Measurements from ENCODE around the gene ANO3. TPM values are rescaled to one million over a fixed set of nuclear protein-coding genes. Genes with fewer than 3 reads are reported as not detected.

ANO3 gene
- total and polyA plus RNA-seq, 2 experiments from 2014 or later, result not detected

DNA sequence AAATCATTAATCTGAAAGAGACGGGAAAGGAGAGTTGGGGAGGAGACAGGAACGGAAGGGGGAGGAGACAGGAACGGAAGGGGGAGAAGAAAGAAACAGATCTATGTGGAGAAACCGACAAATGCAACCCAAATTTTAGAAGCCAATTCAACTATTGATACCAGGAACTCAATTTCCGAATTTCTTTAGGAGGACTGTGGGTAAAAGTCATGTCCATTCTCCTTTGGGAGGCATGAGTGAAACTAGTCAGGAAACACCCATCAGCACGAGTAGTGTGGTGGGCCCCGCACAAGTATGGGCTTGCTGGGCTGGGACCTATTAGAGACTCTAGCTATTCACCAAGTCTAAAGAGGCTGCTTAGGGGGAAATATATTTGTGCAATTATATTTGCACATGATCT, 18.1 kb downstream of the ANO3 start:
- Histone ChIP-seq H3K36me3 (ENCODE audit: insufficient read depth) (no peaks in the 10 kb centered on the region), H4K20me1 (replicated peaks; ENCODE audit: insufficient read depth) (no peaks in the 10 kb centered on the region), H2AFZ (0 out of 2 replicates have a peak overlapping the region, but pooled peaks have one; percentile 30), H3K4me1 (ENCODE audit: insufficient read depth) (no peaks in the 10 kb centered on the region), H3K4me2 (no peak overlapping the region), H3K4me3 (no peak overlapping the region), H3F3A (replicated peaks; ENCODE audit: low read depth) (no peaks in the 10 kb centered on the region), H3K79me2 (replicated peaks; ENCODE audit: insufficient read depth) (no peaks in the 10 kb centered on the region), H3K27ac (ENCODE audit: low read depth) (no peak overlapping the region), H3K27me3 (ENCODE audit: insufficient read depth) (no peaks in the 10 kb centered on the region), H3K9me2 (ENCODE audit: insufficient read depth) (no peaks in the 10 kb centered on the region)
- no peak overlapping the region for H3K27ac Mint-ChIP-seq
- ATAC-seq, result no peak
- H3K36me3 Mint-ChIP-seq (ENCODE audit: low read depth), result no peaks in the 10 kb centered on the region
- no peak for DNase-seq (ENCODE audit: low spot score)
- peaks cover 2% of the 10 kb centered on the region for H3K27me3 Mint-ChIP-seq (ENCODE audit: insufficient read depth, low read depth, poor library complexity)
- no peak overlapping the region for H3K4me3 Mint-ChIP-seq
- TF ChIP-seq STAT1 (IDR thresholded peaks at IDR 0.05; ENCODE audit: unreplicated experiment) (no peak), EZH2 (IDR thresholded peaks at IDR 0.05; ENCODE audit: low read depth, unreplicated experiment) (no peak), EZH2phosphoT487 (IDR thresholded peaks at IDR 0.05; ENCODE audit: unreplicated experiment) (no peak)
- TF ChIP-seq, protein P1, sequence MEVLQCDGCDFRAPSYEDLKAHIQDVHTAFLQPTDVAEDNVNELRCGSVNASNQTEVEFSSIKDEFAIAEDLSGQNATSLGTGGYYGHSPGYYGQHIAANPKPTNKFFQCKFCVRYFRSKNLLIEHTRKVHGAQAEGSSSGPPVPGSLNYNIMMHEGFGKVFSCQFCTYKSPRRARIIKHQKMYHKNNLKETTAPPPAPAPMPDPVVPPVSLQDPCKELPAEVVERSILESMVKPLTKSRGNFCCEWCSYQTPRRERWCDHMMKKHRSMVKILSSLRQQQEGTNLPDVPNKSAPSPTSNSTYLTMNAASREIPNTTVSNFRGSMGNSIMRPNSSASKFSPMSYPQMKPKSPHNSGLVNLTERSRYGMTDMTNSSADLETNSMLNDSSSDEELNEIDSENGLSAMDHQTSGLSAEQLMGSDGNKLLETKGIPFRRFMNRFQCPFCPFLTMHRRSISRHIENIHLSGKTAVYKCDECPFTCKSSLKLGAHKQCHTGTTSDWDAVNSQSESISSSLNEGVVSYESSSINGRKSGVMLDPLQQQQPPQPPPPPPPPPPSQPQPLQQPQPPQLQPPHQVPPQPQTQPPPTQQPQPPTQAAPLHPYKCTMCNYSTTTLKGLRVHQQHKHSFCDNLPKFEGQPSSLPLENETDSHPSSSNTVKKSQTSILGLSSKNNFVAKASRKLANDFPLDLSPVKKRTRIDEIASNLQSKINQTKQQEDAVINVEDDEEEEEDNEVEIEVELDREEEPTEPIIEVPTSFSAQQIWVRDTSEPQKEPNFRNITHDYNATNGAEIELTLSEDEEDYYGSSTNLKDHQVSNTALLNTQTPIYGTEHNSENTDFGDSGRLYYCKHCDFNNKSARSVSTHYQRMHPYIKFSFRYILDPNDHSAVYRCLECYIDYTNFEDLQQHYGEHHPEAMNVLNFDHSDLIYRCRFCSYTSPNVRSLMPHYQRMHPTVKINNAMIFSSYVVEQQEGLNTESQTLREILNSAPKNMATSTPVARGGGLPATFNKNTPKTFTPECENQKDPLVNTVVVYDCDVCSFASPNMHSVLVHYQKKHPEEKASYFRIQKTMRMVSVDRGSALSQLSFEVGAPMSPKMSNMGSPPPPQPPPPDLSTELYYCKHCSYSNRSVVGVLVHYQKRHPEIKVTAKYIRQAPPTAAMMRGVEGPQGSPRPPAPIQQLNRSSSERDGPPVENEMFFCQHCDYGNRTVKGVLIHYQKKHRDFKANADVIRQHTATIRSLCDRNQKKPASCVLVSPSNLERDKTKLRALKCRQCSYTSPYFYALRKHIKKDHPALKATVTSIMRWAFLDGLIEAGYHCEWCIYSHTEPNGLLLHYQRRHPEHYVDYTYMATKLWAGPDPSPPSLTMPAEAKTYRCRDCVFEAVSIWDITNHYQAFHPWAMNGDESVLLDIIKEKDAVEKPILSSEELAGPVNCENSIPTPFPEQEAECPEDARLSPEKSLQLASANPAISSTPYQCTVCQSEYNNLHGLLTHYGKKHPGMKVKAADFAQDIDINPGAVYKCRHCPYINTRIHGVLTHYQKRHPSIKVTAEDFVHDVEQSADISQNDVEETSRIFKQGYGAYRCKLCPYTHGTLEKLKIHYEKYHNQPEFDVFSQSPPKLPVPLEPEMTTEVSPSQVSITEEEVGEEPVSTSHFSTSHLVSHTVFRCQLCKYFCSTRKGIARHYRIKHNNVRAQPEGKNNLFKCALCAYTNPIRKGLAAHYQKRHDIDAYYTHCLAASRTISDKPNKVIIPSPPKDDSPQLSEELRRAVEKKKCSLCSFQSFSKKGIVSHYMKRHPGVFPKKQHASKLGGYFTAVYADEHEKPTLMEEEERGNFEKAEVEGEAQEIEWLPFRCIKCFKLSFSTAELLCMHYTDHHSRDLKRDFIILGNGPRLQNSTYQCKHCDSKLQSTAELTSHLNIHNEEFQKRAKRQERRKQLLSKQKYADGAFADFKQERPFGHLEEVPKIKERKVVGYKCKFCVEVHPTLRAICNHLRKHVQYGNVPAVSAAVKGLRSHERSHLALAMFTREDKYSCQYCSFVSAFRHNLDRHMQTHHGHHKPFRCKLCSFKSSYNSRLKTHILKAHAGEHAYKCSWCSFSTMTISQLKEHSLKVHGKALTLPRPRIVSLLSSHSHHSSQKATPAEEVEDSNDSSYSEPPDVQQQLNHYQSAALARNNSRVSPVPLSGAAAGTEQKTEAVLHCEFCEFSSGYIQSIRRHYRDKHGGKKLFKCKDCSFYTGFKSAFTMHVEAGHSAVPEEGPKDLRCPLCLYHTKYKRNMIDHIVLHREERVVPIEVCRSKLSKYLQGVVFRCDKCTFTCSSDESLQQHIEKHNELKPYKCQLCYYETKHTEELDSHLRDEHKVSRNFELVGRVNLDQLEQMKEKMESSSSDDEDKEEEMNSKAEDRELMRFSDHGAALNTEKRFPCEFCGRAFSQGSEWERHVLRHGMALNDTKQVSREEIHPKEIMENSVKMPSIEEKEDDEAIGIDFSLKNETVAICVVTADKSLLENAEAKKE (CRISPR knock-in tag; IDR thresholded peaks at IDR 0.05), result no peak
- TF ChIP-seq, protein P2, sequence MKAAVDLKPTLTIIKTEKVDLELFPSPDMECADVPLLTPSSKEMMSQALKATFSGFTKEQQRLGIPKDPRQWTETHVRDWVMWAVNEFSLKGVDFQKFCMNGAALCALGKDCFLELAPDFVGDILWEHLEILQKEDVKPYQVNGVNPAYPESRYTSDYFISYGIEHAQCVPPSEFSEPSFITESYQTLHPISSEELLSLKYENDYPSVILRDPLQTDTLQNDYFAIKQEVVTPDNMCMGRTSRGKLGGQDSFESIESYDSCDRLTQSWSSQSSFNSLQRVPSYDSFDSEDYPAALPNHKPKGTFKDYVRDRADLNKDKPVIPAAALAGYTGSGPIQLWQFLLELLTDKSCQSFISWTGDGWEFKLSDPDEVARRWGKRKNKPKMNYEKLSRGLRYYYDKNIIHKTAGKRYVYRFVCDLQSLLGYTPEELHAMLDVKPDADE (IDR thresholded peaks at IDR 0.05), result no peak
- no peaks in the 10 kb centered on the region for H3K9me3 Mint-ChIP-seq
- no peaks in the 10 kb centered on the region for H3K4me1 Mint-ChIP-seq

DNA sequence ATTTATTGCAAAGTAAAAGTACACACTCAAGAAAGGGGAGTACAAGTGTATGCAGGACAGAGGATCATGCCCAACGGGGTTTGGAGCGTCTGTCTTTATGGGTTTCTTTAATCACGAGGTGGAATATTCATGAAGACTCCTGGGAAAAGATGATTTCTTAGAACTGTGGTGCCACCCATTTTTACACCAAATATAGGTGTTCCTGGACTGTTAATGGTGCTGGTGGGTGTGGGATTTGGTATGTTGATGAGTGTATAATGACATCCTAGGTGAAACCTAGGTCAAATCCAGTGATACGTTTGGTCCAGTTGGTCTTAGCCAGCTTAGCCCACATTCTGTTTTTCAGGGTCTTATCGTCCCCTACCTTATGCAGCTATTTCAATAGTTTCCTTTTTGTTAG, 21.1 kb downstream of the ANO3 start:
- Histone ChIP-seq H3K36me3 (ENCODE audit: insufficient read depth) (no peaks in the 10 kb centered on the region), H4K20me1 (replicated peaks; ENCODE audit: insufficient read depth) (no peaks in the 10 kb centered on the region), H3K4me1 (ENCODE audit: insufficient read depth) (no peaks in the 10 kb centered on the region), H3K9me2 (ENCODE audit: insufficient read depth) (no peaks in the 10 kb centered on the region), H2AFZ (no peak overlapping the region), H3K79me2 (replicated peaks; ENCODE audit: insufficient read depth) (no peaks in the 10 kb centered on the region), H3K4me2 (no peak overlapping the region), H3K27me3 (ENCODE audit: insufficient read depth) (no peaks in the 10 kb centered on the region), H3F3A (replicated peaks; ENCODE audit: low read depth) (no peaks in the 10 kb centered on the region), H3K4me3 (no peak overlapping the region), H3K27ac (ENCODE audit: low read depth) (no peak overlapping the region)
- Mint-ChIP-seq H3K4me1 (no peaks in the 10 kb centered on the region), H3K27me3 (ENCODE audit: insufficient read depth, low read depth, poor library complexity) (peaks cover 2% of the 10 kb centered on the region), H3K27ac (no peak overlapping the region), H3K4me3 (no peak overlapping the region), H3K9me3 (no peaks in the 10 kb centered on the region), H3K36me3 (ENCODE audit: low read depth) (no peaks in the 10 kb centered on the region)
- DNase-seq (ENCODE audit: low spot score), result no peak
- no peak for ATAC-seq
- TF ChIP-seq POLR2AphosphoS5 (IDR thresholded peaks at IDR 0.05; ENCODE audit: low read depth), result no peak
- no peak for TF ChIP-seq EZH2 (IDR thresholded peaks at IDR 0.05; ENCODE audit: low read depth, unreplicated experiment)
- TF ChIP-seq, protein P3, sequence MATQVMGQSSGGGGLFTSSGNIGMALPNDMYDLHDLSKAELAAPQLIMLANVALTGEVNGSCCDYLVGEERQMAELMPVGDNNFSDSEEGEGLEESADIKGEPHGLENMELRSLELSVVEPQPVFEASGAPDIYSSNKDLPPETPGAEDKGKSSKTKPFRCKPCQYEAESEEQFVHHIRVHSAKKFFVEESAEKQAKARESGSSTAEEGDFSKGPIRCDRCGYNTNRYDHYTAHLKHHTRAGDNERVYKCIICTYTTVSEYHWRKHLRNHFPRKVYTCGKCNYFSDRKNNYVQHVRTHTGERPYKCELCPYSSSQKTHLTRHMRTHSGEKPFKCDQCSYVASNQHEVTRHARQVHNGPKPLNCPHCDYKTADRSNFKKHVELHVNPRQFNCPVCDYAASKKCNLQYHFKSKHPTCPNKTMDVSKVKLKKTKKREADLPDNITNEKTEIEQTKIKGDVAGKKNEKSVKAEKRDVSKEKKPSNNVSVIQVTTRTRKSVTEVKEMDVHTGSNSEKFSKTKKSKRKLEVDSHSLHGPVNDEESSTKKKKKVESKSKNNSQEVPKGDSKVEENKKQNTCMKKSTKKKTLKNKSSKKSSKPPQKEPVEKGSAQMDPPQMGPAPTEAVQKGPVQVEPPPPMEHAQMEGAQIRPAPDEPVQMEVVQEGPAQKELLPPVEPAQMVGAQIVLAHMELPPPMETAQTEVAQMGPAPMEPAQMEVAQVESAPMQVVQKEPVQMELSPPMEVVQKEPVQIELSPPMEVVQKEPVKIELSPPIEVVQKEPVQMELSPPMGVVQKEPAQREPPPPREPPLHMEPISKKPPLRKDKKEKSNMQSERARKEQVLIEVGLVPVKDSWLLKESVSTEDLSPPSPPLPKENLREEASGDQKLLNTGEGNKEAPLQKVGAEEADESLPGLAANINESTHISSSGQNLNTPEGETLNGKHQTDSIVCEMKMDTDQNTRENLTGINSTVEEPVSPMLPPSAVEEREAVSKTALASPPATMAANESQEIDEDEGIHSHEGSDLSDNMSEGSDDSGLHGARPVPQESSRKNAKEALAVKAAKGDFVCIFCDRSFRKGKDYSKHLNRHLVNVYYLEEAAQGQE (IDR thresholded peaks at IDR 0.05; ENCODE audit: unreplicated experiment), result no peak
- TF ChIP-seq CREB1 (CRISPR knock-in tag; IDR thresholded peaks at IDR 0.05; ENCODE audit: low read depth), result no peak

All from GM23338 (cell line).